H1 (cell line): ENCODE measurements around the gene OR2H1. TPM values are rescaled to one million over a fixed set of nuclear protein-coding genes. Genes with fewer than 3 reads are reported as not detected.

ENCODE experiments used
- BACH1 ChIP-seq: IDR thresholded peaks from 2 replicates; pipeline ENCODE4 v1.6.1; 2012; ENCODE audit warnings: low read length, improper control_type of control experiment
- BRCA1 ChIP-seq: IDR thresholded peaks from 2 replicates; pipeline ENCODE4 v1.6.1; 2012; ENCODE audit warnings: low read depth, low read length, improper control_type of control experiment
- SP1 ChIP-seq: IDR thresholded peaks from 2 replicates; pipeline ENCODE4 v1.6.1; 2011; ENCODE audit warnings: low read depth, low read length
- USF2 ChIP-seq: IDR thresholded peaks from 2 replicates; pipeline ENCODE4 v1.6.1; 2011; ENCODE audit warnings: low read length, improper control_type of control experiment
- polyA plus RNA-seq, 7 experiments: library from polyadenylated mRNA; depleted of rRNA in 3 of 7; stranded (reverse) in 5 of 7; unstranded in 2 of 7; fragments of >200 nt in 5 of 7; fragments of 200-250 nt in 2 of 7; gene quantifications; 1 replicate in 5 of 7; 2 replicates in 1 of 7; 4 replicates in 1 of 7; pipeline versions ENCODE4 v1.2.1 to v1.2.3, GENCODE V29; 2011 to 2013; ENCODE audit warnings: missing spikeins in 2 of 7, mixed read lengths in 2 of 7
- total RNA-seq: library from RNA; stranded (reverse); fragmentation: NEBNext Ultra II Directional; extraction: Animal tissue kit (Norgen Biotek cat#: 25700); gene quantifications from 2 replicates; pipeline ENCODE4 v1.2.1, GENCODE V29; 2021

The OR2H1 gene
- total and polyA plus RNA-seq, 2 of the 8 experiments (the other 6 are each of a cell fraction or from before 2014, with no cell fraction given), result not detected

- TF ChIP-seq BRCA1 (no peak), SP1 (no peak), USF2 (no peak), BACH1 (no peak)
Measured at GRCh38 chr6:29487131-29487530, 30.2 kb downstream of the OR2H1 start (continued).
